ENCODE results near the gene B3GALT5.

Gene B3GALT5

DNA sequence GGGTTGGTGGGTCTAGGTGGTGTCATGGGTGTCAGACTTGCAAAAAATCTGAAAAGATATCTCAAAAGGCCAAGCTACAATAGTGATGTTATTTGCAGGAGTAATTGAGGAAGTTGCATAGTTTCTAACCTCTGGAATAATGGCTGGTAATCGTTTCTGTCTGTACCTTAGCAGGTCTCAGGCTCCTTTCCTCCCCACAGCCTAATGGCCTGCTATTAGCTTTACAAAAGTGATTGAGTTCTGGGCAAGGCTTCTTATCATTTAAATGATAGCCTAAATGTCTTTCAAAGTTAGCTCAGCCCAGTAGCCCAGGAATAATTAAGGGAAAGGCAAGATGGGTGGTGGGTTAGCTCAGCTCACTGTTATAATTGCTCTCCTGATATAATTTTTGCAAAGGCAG, 94.6 kb downstream of the B3GALT5 start:
- DNase-seq: no peak

DNA sequence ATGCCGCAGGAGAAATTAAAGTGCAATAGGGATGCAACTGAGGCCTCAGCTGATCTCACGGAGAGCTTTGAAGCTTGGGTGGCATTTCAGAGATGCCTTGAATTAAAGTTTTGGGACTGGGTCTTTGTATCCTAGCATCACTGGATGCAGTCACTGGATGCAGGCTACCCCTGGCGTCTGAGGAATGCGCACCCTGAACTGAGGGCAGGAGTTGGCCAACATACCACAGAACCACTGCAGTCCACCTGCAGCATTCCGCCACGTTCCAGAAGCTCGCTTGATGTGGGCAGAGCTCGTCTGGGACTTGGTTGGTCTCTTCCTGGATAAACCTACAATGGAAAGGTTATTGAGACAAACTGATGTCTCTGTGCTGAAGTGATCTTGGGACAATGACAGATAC, 98.1 kb downstream of the B3GALT5 start:
- no peak for DNase-seq

- no peak for DNase-seq
Observed at GRCh38 chr21:39712273-39712672, 99.5 kb downstream of the B3GALT5 start.

GRCh38 chr21:39712976-39713375, 100.2 kb downstream of the B3GALT5 start:
- peak; percentile 20 for DNase-seq

- DNase-seq: no peak
Observed at GRCh38 chr21:39713905-39714304, 101.2 kb downstream of the B3GALT5 start.

- no peak for DNase-seq
Observed at GRCh38 chr21:39714331-39714730, 101.6 kb downstream of the B3GALT5 start.

DNA sequence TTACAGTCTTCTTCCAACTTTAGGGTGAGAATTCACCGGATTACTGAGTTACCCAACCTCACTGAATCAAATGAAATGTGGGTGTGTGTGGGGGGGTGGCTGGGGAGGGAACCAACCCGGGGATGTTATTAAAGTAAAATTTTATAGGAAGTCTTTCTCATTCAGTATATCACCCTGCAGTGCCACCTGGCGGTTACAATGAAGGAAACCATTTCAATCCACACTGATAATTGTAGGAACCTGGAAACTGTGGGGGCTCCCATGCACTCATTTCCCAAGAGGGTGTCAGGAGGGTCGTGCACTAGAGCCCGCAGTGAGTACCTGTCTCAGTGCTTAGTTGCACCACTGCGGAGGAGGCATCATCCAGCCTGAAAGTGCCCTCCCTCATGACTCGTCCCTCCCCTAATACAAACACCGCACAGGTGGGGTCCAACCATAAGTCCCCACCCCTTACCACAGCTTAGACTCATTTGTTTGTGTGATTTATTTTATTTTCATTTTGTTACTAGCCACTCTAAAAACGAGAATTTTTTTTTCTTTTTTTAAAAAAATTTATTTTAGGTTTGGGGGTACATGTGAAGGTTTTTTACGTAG, 103.2 kb downstream of the B3GALT5 start:
- DNase-seq: peak; percentile 76

GRCh38 chr21:39720126-39720778, 107.5 kb downstream of the B3GALT5 start:
- no peak for DNase-seq

- DNase-seq: no peak
Observed at GRCh38 chr21:39721885-39722284, 109.1 kb downstream of the B3GALT5 start.

Measured in NCI-H82 (cell line).